GM19193 (cell line): Measurements from ENCODE around the gene BEST3.

Experiments
- POLR2A ChIP-seq: IDR thresholded peaks from 4 replicates; pipeline ENCODE4 v1.6.1; 2011; ENCODE audit not compliant: insufficient read depth, insufficient read length; ENCODE audit errors: extremely low read depth

The BEST3 gene

GRCh38 chr12:69639400-69640016 is 59.6 kb downstream of the BEST3 start:
- no peak for TF ChIP-seq POLR2A

DNA sequence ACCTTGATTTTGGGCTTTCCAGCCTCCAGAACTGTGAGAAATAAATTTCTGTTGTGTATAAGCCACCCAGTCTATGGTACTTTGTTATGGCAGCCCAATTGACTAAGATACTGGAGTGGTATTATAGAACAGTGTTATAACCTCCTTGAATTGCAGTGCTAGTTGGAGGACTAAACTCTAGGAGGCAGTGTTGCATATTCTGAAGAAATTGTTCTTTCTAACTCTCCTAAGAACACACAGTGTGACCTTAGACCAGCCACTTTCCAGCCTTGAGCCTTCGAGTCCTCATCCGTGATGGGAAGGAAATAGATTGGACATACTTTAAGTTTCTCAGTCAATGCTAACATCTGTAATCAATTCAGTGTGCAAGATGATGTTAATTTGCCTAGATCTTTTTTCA is 66.0 kb downstream of the BEST3 start:
- no peak for TF ChIP-seq POLR2A

- TF ChIP-seq POLR2A = no peak
Measured at GRCh38 chr12:69630191-69630590, 68.9 kb downstream of the BEST3 start.

DNA sequence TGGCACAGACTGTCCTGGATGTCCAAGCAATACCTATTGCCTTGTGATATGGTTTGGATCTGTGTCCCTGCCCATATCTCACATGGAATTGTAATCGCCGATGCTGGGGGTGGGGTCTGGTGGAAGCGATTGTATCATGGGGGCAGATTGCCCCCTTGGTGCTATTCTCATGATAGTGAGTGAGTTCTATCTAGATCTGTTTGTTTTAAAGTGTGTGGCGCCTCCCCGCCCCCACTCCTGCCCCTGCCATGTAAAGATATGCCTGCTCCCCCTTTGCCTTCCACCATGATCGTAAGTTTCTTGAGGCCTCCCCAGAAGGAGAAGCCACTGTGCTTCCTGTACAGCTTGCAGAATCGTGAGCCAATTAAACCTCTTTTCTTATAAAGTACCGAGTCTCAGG is 71.6 kb downstream of the BEST3 start:
- TF ChIP-seq POLR2A = no peak

DNA sequence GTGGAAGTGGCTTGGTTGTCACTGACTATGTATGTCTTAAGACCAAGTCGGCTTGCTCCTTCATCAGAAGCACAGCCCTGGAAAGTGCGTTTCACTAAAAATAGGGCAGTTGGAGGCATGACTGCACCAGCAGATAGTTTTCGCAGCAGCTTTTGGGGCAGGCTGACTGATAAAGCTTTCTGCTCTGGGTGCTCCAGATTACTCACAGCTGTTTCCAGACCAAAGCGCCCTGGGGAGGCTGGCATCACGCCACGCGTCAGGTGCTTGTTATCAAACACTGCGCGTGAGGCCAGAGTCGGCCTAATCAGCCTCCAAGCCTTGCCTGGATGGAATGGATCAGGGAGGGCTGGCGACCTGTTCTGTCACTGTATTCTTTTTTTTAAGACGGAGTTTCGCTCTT is 75.1 kb downstream of the BEST3 start:
- TF ChIP-seq POLR2A = no peak

DNA sequence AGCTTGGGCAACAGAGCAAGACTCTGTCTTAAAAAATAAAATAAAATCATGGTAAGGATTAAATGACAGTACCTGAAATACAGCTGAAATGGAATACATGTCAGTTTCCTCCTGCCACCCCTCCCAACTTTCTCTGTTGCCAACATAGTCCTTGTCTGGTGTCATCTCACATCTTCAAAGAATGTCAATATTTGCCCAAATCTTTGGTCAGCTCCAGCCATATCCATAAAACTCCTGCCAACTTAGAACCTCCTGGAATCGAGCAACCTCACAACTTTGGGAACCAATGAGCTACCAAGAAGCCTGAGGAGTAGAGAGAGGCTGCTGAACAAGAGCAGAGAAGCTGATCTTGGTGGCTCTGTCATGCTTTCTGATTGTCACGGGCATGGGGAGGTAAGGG is 77.6 kb downstream of the BEST3 start:
- no peak for TF ChIP-seq POLR2A

- TF ChIP-seq POLR2A = no peak
Measured at GRCh38 chr12:69620921-69621320, 78.2 kb downstream of the BEST3 start.

DNA sequence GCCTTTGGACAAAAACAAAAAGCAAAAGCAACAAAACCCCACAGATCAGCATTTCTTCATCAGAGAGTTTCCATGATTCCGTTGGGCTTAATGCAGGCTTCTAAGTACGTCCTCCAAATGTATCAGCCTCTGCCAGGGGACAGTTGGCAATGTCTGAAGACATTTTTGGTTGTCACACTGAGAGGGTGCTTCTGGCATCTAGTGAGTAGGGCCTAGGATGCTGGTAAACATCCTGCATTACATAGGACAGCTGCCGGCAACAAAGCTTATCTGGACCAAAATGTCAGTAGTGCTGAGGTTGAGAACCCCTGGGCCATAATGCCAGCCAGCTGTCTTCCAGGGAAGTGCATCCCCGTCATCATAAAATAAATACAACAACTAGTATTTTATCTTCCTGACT is 79.0 kb downstream of the BEST3 start:
- no peak for TF ChIP-seq POLR2A

DNA sequence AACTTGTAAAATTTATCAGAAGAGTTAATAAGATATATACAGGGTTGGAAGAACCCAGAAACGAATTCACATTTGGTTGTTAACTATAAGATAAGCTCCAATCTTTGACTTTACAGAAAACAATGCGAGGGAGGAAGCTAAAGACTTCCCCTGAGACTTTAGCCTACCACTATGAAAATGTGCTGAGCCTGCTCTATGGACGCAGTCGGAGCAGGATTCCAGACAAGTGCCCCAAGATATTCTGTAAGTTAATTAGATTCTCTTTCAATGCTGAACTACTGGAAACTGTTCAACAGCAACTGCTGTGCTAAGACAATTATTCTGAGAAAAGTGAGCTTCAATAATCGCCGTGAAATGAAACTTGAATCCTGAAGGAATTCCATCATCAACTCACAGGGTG is 80.1 kb downstream of the BEST3 start:
- TF ChIP-seq POLR2A = no peak

DNA sequence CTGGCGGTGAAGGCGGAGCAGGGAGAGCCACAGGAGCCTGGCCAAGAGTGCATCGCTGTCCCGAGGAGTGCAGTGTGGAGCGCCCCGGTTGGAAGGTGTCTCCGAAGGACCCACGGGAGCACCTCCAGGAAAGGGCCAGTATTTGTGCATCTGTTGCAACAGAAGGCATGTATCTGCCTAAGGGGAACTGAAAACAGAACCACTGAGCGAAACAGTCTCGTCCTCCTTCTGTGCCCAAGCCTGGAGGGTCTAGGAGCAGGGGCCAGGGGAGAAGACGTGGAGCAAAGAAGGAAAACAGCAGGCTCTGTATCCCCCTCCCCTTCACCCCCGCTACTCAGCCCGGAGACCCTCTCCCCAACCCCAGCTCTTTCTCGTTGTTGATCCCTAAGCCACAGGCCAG is 83.1 kb downstream of the BEST3 start:
- no peak for TF ChIP-seq POLR2A

DNA sequence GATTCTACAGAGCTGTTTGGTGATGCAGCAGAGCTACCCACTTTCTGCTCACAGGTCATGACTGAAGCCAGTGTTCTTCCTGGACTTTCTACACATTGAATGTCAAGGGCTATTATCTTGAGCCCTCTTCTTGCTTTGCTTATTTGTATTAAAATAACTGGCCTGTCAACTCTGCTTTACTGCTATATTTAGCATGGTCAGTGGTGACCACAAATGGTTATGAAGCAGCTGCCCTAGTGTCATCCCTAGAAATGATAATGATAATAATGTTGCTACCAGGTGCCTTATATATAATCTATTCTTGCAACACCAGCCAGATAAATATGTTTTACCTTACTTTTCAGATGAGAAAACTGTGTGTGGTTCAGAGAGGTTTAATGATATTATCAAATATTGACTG is 85.8 kb downstream of the BEST3 start:
- TF ChIP-seq POLR2A = no peak

- TF ChIP-seq POLR2A = no peak
Measured at GRCh38 chr12:69610729-69611128, 88.4 kb downstream of the BEST3 start, which contains the start of gene LRRC10. Gene LRRC10 (minus strand): TSS chr12:69610907. CDS start chr12:69610838, 69 bp downstream.

DNA sequence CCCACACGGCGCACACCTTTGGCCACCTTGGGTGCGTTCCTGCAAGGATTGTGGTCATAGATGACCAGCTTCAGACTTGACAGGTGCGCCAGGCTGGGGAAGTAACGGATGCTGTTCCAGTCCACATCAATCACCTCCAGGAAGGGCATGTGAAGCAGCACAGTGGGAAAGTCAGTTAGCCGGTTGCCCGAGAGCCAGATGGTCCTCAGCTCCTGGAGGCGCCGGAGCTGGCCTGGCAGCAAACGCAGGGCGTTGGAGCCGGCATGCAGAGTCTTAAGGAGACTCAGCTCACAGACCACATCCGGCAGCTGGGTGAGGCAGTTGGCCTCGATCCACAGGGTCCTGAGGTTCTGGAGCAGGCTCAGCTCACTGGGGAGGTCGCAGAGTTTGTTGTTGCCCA is 89.0 kb downstream of the BEST3 start:
- TF ChIP-seq POLR2A = no peak

GRCh38 chr12:69608114-69608513 is 91.0 kb downstream of the BEST3 start:
- TF ChIP-seq POLR2A = no peak
